Loucy (cell line): ENCODE measurements around the gene SPANXN5.
"Not testable (repeated sequence)": the region's sequence is repeated elsewhere in the genome, so short reads cannot be mapped to it uniquely, and the experiment has no call there.

ENCODE experiments used
- EZH2phosphoT487 ChIP-seq: fragments of 200-600 bp; IDR thresholded peaks from 2 replicates; pipeline ENCODE4 v1.6.1; 2018; ENCODE audit warnings: antibody characterized with exemption, mild to moderate bottlenecking, moderate library complexity, borderline replicate concordance
- TF ChIP-seq, protein P1 (sequence below): fragments of 200-600 bp; sonication (generic); conservative IDR thresholded peaks from 2 replicates; pipeline ENCODE4 v1.5.1; 2014; ENCODE audit warnings: mild to moderate bottlenecking, antibody characterized with exemption, low read length

DNA sequence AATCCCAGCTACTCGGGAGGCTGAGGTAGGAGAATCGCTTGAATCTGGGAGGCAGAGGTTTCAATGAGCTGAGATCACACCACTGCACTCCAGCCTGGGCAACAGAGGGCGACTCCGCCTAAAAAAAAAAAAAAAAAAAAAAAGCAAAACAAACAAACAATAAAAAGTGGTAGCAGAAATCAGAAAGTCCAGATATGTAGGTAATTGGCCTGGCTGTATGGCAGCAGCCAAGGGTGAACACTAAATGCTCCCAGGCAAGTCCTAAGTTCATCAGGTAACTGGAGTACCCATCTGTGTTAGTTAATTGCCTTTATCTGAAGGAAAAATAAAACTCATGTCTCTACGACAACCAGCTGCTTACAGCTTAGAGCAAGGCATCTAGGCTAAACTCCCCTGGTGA lies 31.2 kb downstream of the SPANXN5 start:
- TF ChIP-seq, protein P1, sequence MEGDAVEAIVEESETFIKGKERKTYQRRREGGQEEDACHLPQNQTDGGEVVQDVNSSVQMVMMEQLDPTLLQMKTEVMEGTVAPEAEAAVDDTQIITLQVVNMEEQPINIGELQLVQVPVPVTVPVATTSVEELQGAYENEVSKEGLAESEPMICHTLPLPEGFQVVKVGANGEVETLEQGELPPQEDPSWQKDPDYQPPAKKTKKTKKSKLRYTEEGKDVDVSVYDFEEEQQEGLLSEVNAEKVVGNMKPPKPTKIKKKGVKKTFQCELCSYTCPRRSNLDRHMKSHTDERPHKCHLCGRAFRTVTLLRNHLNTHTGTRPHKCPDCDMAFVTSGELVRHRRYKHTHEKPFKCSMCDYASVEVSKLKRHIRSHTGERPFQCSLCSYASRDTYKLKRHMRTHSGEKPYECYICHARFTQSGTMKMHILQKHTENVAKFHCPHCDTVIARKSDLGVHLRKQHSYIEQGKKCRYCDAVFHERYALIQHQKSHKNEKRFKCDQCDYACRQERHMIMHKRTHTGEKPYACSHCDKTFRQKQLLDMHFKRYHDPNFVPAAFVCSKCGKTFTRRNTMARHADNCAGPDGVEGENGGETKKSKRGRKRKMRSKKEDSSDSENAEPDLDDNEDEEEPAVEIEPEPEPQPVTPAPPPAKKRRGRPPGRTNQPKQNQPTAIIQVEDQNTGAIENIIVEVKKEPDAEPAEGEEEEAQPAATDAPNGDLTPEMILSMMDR, result not testable (repeated sequence)
- not testable (repeated sequence) for TF ChIP-seq EZH2phosphoT487
